Activated T-helper 2 cell treated with anti-CD3 and anti-CD28 coated beads, Interferon-gamma antibody, Interleukin-2, Interleukin-4, amounts not matched to agents 10 μg/mL and 5 μg/mL and 100 μg/mL, durations not matched to agents 14 hours and 24 hours and 36 hours (primary cell): ENCODE results near the gene HNRNPA1. TPM values are rescaled to one million over a fixed set of nuclear protein-coding genes. Genes with fewer than 3 reads are reported as not detected.
"Not testable (repeated sequence)": the region's sequence is repeated elsewhere in the genome, so short reads cannot be mapped to it uniquely, and the experiment has no call there.

Source experiments
- DNase-seq: peaks from one replicate; pipeline ENCODE4 v3.0.0; 2021; ENCODE audit warnings: low spot score
- H3K27ac Mint-ChIP-seq: one replicate; pipeline ENCODE4 v1.8.0; 2021; ENCODE audit warnings: mixed read lengths
- H3K27me3 Mint-ChIP-seq: one replicate; pipeline ENCODE4 v1.8.0; 2021; ENCODE audit warnings: low read depth, mixed read lengths
- H3K36me3 Mint-ChIP-seq: one replicate; pipeline ENCODE4 v1.8.0; 2021; ENCODE audit warnings: low read depth, mixed read lengths
- H3K4me1 Mint-ChIP-seq: one replicate; pipeline ENCODE4 v1.8.0; 2021; ENCODE audit warnings: low read depth, mixed read lengths
- H3K4me3 Mint-ChIP-seq: one replicate; pipeline ENCODE4 v1.8.0; 2021; ENCODE audit warnings: low read depth, mild to moderate bottlenecking, moderate library complexity, mixed read lengths
- H3K9me3 Mint-ChIP-seq: one replicate; pipeline ENCODE4 v1.8.0; 2021; ENCODE audit warnings: mixed read lengths
- intact Hi-C: fragments of 100-400 bp; cut with micrococcal nuclease; formaldehyde crosslinking; loops from one replicate; pipeline ENCODE4 v1.15.1; 2023
- total RNA-seq: library from RNA; stranded (reverse); gene quantifications from 2 replicates; pipeline ENCODE4 v1.2.3, GENCODE V29; 2022

Gene HNRNPA1
- total RNA-seq, 1 donor from 2014 or later, result 2,036 TPM

DNA sequence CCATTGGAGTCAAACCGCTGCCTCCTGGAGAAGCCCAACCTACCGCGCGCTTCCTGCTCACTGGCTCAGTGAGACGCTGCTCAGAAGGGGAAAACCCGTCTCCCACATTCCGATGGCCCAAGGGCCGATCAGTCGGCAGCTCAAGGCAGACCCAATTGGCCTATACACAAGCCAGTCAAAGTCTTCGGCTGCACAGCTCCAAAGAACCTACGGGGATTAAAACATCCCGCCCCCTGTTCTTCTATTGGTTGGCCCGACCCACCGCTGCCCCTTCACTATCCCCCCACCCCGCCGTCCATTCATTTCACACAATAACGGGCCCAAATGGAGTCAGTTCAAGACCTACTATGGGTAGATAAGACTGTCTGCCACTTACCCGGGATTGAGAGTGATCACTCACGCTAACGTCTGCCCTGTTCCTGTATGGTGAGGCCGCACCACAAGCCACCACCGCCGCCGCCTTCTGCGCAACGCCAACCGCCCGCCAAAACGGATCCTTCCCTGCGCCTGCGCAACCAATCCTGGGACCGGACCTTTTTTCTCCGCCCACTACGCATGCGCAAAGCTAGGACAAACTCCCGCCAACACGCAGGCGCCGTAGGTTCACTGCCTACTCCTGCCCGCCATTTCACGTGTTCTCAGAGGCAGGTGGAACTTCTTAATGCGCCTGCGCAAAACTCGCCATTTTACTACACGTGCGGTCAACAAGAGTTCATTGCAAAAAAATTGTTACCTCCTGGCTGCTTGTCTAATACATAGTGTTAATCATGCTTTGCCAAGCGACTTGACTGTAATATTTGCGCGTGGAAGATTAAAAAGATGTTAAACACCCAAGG is 676 bp upstream of the HNRNPA1 start, which contains the start of gene CBX5:
Gene CBX5 (minus strand): TSS at position 491 of the 836 bp plus-strand sequence. CDS start 22,472 bp downstream, outside the sequence.
- Mint-ChIP-seq H3K4me1 (peaks cover 47% of the 10 kb centered on the region), H3K27me3 (no peaks in the 10 kb centered on the region), H3K36me3 (peaks cover 15% of the 10 kb centered on the region), H3K9me3 (no peaks in the 10 kb centered on the region), H3K4me3 (no peak within 1 kb of the TSS), H3K27ac (no peak within 1 kb of the TSS)
- intact Hi-C loops, result loop anchor here (1.0 to 5.0 kb wide), 5 partner anchors 15 to 217 kb away; partner anchors contain the start of gene NCKAP1L
- DNase-seq, result peak; percentile 100

DNA sequence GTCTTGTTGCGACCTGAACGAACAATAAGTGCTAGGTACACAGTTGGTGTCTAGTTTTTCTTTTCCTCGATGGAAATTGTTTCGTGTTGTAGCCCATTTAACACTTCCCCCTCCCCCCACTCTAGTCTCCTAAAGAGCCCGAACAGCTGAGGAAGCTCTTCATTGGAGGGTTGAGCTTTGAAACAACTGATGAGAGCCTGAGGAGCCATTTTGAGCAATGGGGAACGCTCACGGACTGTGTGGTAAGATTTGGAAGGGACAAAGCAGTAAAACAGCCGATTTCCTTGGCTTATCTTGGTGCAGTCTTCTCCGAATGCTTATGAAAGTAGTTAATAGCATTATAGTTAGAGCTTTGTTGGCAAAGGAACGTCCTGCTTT is 724 bp downstream of the HNRNPA1 start:
- not testable (repeated sequence) for H3K36me3 Mint-ChIP-seq, DNase-seq, H3K9me3 Mint-ChIP-seq, H3K27ac Mint-ChIP-seq, H3K27me3 Mint-ChIP-seq, H3K4me3 Mint-ChIP-seq
- intact Hi-C loops, result loop anchor here (5.0 kb wide), 1 partner anchor 216 kb away; the partner anchor contains the start of gene NCKAP1L
- H3K4me1 Mint-ChIP-seq, result peaks cover 50% of the 10 kb centered on the region

GRCh38 chr12:54281694-54282093 is 1.2 kb downstream of the HNRNPA1 start:
- H3K4me1 Mint-ChIP-seq, result peaks cover 45% of the 10 kb centered on the region
- not testable (repeated sequence) for H3K27ac Mint-ChIP-seq, H3K4me3 Mint-ChIP-seq, DNase-seq, H3K9me3 Mint-ChIP-seq, H3K27me3 Mint-ChIP-seq, H3K36me3 Mint-ChIP-seq
- intact Hi-C loops, result loop anchor here (5.0 kb wide), 1 partner anchor 216 kb away; the partner anchor contains the start of gene NCKAP1L

DNA sequence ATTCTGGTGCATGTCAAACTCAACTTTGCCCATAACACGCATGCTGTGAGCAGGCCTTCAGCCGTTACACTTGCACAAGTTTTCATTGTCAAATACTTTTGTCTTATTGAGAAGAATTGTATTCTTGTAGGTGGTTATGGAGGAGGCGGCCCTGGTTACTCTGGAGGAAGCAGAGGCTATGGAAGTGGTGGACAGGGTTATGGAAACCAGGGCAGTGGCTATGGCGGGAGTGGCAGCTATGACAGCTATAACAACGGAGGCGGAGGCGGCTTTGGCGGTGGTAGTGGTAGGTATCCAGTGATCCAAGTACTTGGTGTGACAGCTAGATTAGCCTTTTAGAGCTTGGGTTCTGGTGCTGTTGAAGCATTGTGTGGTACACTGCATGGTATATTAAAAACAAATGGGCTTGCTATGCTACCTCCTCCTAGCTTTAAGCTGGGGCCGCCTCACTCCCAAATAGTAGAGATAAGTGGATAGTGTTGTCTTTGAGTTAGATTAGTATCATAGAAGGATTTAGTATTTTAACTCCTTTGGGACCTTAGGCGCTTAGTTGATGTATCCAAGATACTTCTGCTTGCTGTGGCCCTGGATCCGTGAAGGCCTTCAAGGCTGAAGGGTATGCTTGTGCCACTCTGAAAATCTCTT is 2.5 kb downstream of the HNRNPA1 start:
- H3K4me1 Mint-ChIP-seq, result peaks cover 40% of the 10 kb centered on the region
- no peaks in the 10 kb centered on the region for H3K9me3 Mint-ChIP-seq
- no peak for DNase-seq
- H3K27me3 Mint-ChIP-seq, result no peaks in the 10 kb centered on the region
- no peak overlapping the region for H3K4me3 Mint-ChIP-seq
- H3K27ac Mint-ChIP-seq, result no peak overlapping the region
- no peaks in the 10 kb centered on the region for H3K36me3 Mint-ChIP-seq
- intact Hi-C loops, result loop anchor here (5.0 kb wide), 1 partner anchor 214 kb away; the partner anchor contains the start of gene NCKAP1L

- not testable (repeated sequence) for H3K4me3 Mint-ChIP-seq, DNase-seq, H3K27me3 Mint-ChIP-seq, H3K9me3 Mint-ChIP-seq, H3K36me3 Mint-ChIP-seq
- H3K27ac Mint-ChIP-seq, result peak overlapping the region; percentile 53
- peaks cover 34% of the 10 kb centered on the region for H3K4me1 Mint-ChIP-seq
- intact Hi-C loops, result loop anchor here (5.0 kb wide), 1 partner anchor 213 kb away; the partner anchor contains the start of gene NCKAP1L
Measured at GRCh38 chr12:54284070-54284780, 3.7 kb downstream of the HNRNPA1 start.

GRCh38 chr12:54285150-54286041 is 4.9 kb downstream of the HNRNPA1 start:
- DNase-seq, result no peak
- Mint-ChIP-seq H3K36me3 (no peaks in the 10 kb centered on the region), H3K27ac (peak overlapping the region; percentile 70), H3K9me3 (no peaks in the 10 kb centered on the region), H3K4me3 (peak overlapping the region; percentile 58), H3K4me1 (peaks cover 34% of the 10 kb centered on the region), H3K27me3 (no peaks in the 10 kb centered on the region)
- intact Hi-C loops, result no loop called here

- Mint-ChIP-seq H3K4me1 (peaks cover 34% of the 10 kb centered on the region), H3K9me3 (no peaks in the 10 kb centered on the region), H3K36me3 (no peaks in the 10 kb centered on the region), H3K4me3 (peak overlapping the region; percentile 58), H3K27me3 (no peaks in the 10 kb centered on the region), H3K27ac (peak overlapping the region; percentile 70)
- DNase-seq, result no peak
- intact Hi-C loops, result no loop called here
Measured at GRCh38 chr12:54286042-54287030, 5.8 kb downstream of the HNRNPA1 start.

DNA sequence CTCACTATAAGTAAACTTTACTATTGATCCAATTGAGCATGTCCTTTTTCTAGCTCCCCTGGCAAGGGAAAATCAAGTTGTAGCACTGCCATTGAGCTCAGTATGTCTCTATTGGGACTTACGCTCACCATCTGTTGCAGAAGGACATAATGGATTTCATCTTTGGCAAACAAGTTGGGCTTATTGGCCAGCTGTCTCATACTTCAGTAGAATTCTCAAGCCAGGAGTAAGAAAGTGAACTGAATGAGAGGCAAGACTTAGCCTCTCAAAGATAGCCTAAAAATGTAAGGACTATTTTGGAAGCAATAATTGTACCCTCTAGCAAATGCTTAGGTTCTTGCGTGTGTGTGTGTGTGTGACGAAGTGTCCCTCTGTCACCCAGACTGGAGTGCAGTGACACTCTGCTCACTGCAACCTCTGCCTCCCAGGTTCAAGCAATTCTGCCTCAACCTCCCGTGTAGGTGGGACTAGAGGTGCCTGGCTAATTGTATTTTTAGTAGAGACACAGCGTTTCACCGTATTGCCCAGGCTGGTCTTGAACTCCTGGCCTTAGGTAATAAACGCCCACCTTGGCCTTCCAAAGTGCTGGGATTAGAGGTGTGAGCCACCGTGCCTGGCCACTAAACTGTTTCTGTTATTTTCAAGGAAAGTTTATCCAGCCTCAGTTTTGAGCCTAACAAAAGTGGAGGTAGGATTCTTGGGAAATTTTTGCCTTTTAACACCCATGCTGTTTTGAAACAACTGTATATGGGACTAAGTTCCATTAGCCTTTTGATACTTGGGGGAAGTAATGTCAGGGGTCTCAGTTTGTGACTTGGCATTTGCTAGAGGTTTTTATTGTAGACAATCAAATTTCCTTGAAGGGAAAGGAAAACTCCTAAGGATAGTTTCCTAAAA is 7.0 kb downstream of the HNRNPA1 start:
- Mint-ChIP-seq H3K36me3 (no peaks in the 10 kb centered on the region), H3K9me3 (no peaks in the 10 kb centered on the region), H3K27me3 (no peaks in the 10 kb centered on the region), H3K4me1 (peaks cover 32% of the 10 kb centered on the region), H3K4me3 (no peak overlapping the region), H3K27ac (no peak overlapping the region)
- intact Hi-C loops, result no loop called here
- no peak for DNase-seq

GRCh38 chr12:54292083-54292930 is 11.8 kb downstream of the HNRNPA1 start:
- Mint-ChIP-seq H3K4me1 (no peaks in the 10 kb centered on the region), H3K36me3 (no peaks in the 10 kb centered on the region), H3K4me3 (no peak overlapping the region), H3K9me3 (no peaks in the 10 kb centered on the region), H3K27me3 (peaks cover 5% of the 10 kb centered on the region), H3K27ac (no peak overlapping the region)
- intact Hi-C loops, result loop anchor here (5.0 kb wide), 1 partner anchor 45 kb away; no protein-coding TSS in a partner anchor
- no peak for DNase-seq

- intact Hi-C loops, result loop anchor here (5.0 kb wide), 1 partner anchor 44 kb away; no protein-coding TSS in a partner anchor
Measured at GRCh38 chr12:54292931-54293241, 12.4 kb downstream of the HNRNPA1 start.

More at GRCh38 chr12:54292931-54293241, 12.4 kb downstream of the HNRNPA1 start:
- no peak for DNase-seq
- H3K27ac Mint-ChIP-seq, result no peak overlapping the region
- peaks cover 3% of the 10 kb centered on the region for H3K4me1 Mint-ChIP-seq
- no peaks in the 10 kb centered on the region for H3K9me3 Mint-ChIP-seq
- peaks cover 8% of the 10 kb centered on the region for H3K27me3 Mint-ChIP-seq
- no peak overlapping the region for H3K4me3 Mint-ChIP-seq
- no peaks in the 10 kb centered on the region for H3K36me3 Mint-ChIP-seq
